Stimulated activated CD8-positive, alpha-beta memory T cell treated with anti-CD3 and anti-CD28 coated beads, Interleukin-15, amount 100 ng/mL, for 1 hour (primary cell): ENCODE data around the gene RBM14.
"Not testable (repeated sequence)": the region's sequence is repeated elsewhere in the genome, so short reads cannot be mapped to it uniquely, and the experiment has no call there.

Experiments used
- DNase-seq: peaks from one replicate; pipeline ENCODE4 v3.0.0-alpha.2; 2020; ENCODE audit warnings: low read depth

The RBM14 gene

GRCh38 chr11:66616379-66617154 is at the start of gene RBM14:
RBM14 (plus strand) TSS chr11:66616630; CDS start chr11:66616721, 91 bp downstream.
- DNase-seq = peak; percentile 95

DNA sequence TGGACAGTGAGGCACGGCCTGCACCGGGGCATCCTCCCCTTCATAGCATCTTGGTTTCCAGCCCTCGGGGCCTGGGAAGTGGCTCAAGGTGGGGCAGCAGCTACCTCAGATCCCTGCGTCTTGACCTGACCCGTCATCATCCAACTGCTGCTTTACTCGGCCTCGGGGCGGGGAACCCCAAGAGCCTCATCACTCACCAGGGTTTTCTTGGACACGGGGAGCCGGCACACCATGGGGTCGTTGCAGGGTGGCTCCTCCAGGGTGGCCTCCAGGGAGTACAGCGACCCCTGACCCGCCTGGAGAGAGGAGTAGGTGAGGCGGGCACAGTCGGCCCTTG is 48.7 kb upstream of the RBM14 start:
- DNase-seq = no peak

GRCh38 chr11:66568124-66568916 is 48.1 kb upstream of the RBM14 start, which contains the start of gene CTSF:
CTSF (minus strand) TSS chr11:66568606; CDS start chr11:66568486, 120 bp downstream.
- DNase-seq = peak; percentile 40

GRCh38 chr11:66569076-66569475 is 47.4 kb upstream of the RBM14 start:
- DNase-seq = no peak

GRCh38 chr11:66570079-66570849 is 46.2 kb upstream of the RBM14 start:
- no peak for DNase-seq

GRCh38 chr11:66570850-66571180 is 45.6 kb upstream of the RBM14 start:
- DNase-seq = no peak

GRCh38 chr11:66579017-66579606 is 37.3 kb upstream of the RBM14 start:
- peak; percentile 67 for DNase-seq

- DNase-seq = no peak
These were observed 35.6 kb upstream of the RBM14 start for GRCh38 chr11:66580803-66581202.

DNA sequence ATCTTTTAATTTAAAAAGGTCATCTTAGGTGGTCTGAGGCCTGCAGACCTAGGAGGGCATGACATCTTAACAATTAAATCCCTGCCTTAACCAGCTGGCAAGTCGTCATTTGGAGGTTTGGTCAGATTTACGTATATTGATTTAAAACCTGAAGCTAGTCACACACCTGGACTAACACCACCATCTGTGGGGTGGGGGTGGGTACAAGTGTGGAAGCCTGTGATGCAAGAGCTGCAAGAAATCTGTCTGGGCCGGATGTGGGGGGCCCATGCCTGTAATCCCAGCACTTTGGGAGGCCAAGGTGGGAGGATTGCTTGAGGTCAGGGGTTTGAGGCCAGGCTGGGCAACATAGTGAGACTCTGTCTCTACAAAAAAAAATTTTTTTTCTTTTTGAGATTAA is 35.2 kb upstream of the RBM14 start:
- DNase-seq = no peak

- DNase-seq = not testable (repeated sequence)
These were observed 33.8 kb upstream of the RBM14 start for GRCh38 chr11:66582565-66583147.

DNA sequence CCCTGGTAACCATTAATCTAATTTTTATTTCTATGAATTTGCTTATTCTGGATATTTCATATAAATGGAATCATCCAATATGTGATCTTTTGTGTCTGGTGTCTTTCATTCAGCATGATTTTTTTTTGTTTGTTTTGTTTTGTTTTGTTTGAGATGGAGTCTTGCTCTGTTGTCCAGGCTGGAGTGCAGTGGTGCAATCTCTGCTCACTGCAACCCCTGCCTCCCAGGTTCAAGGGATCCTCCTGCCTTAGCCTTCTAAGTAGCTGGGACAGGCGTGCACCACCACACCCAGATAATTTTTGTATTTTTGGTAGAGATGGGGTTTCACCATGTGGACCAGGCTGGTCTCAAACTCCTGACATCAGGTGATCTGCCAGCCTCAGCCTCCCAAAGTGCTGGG is 31.0 kb upstream of the RBM14 start:
- not testable (repeated sequence) for DNase-seq

DNA sequence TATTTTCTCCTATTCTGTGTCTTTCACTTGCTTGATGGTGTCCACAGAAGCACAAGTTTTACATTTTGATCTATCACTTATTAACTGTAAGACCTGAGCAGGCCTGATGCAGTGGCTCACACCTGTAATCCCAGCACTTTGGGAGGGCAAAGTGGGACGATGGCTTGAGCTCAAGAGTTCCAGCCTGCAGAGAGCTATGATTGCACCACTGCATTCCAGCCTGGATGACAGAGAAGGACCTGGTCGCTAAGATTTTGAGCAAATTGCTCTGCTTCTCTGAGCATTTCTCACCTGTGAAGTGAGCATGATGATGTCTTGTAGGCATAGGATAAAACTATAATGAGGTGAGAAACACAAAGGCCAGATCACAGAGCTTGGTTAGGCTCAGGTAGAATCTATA is 30.3 kb upstream of the RBM14 start:
- no peak for DNase-seq

GRCh38 chr11:66589315-66589714 is 27.1 kb upstream of the RBM14 start:
- DNase-seq = not testable (repeated sequence)

- DNase-seq = no peak
These were observed 26.3 kb upstream of the RBM14 start for GRCh38 chr11:66589996-66590675.

- DNase-seq = no peak
These were observed 25.3 kb upstream of the RBM14 start for GRCh38 chr11:66591175-66591574.

DNA sequence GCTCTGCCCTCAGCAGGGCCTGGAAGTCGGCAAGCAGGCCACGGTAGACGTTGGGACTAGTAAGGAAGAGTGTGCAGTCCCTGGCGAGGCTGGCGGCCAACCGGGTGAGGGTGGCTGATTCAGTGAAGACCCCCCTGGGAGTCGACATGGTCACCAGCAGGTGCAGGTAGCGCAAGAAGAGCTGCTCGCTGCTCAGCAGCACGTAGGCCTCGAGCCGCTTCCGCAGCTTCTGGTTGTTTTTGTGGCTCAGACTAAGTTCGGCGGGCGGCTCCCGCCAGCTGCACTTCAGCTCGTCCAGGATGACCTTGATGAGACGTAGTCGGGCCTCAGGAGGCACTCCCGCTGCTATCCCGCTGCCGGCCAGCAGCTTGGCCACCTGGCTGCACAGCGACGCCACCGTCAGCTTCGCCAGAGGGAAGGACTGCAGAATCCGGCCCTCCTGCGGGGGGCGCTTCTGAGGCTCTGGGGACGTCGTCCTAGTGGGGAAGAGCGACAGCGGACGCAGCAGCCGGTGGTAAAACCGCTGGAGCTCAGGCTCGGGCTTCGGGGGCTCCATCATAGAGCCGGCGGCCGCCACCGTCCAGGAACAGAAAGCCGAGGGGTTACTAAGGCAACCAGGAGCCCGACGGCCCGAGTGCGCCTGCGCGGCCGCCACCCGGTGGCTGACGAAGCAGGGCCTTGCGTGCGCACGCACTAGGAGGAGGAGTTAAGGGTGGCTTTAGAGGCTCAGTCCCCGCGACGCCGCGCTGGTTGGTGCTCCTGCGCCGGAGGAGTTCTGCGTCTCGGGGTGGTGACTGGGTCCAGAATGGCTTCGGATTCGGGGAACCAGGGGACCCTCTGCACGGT is 23.8 kb upstream of the RBM14 start, which contains the start of the genes CCDC87 and CCS:
CCDC87 (minus strand) TSS at position 607 of the 846 bp plus-strand sequence; CDS start at position 559, 48 bp downstream.
CCS (plus strand) TSS at position 729 of the 846 bp plus-strand sequence; CDS start at position 806, 77 bp downstream.
- DNase-seq = peak; percentile 99

- no peak for DNase-seq
These were observed 23.2 kb upstream of the RBM14 start for GRCh38 chr11:66593303-66593635.

DNA sequence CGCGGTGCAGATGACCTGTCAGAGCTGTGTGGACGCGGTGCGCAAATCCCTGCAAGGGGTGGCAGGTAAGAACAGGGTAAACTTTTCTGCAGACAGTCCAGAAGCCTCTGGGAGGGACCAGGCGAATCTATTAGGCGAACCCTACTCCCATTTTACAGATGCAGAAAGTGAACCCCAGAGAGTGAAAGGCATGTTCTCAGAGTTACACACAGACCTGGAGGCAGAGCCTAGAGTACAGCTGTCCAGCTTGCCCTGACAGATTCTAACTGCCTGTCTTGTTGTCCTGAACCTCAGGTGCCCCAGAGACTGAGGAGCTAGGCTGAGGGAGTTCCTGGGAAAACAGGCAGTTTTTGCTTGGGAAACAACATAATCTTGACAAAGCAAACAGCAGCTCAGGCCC is 22.8 kb upstream of the RBM14 start:
- DNase-seq = no peak

- no peak for DNase-seq
These were observed 21.1 kb upstream of the RBM14 start for GRCh38 chr11:66595245-66595904.

DNA sequence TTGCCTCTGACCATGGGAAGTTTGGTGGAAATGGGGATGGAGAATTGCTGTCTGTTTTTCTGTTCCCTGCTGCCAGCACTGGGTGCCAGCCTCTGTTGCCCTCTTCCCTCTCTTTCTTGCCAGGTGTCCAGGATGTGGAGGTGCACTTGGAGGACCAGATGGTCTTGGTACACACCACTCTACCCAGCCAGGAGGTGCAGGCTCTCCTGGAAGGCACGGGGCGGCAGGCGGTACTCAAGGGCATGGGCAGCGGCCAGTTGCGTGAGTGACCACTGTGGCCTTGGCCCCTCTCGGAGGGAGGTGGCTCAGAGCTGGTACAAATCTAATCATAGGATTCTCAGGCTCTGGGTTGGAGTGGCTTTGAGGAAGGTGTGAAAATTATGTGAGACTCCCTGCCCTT is 17.4 kb upstream of the RBM14 start:
- DNase-seq = no peak
